A204.1 (cell line): ENCODE results near the gene EFHC2.

Experiments
- FAIRE-seq: peaks from 2 replicates; lab custom pipeline; 2012; peaks lifted over from hg19 to GRCh38; lab: Jason Lieb, UNC

Gene EFHC2

DNA sequence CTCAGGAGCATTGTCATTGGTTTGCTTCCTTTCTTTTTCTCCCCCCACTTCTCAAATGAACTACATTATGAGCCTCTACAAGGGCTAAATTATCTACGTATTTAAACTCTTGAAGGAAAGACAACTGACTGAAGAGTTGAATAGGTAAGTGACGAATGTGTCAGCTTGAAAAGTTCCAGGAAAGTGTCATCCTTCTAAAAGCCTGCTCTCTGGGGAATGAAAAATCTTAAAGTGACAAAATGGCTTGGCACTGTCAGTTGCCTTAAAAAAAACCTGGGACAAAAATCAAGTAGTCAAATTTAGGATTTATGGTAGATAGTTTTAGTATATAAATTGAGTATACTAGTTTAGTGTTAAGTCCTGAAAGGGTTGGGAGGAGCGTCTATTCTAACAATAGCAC, 196.3 kb downstream of the EFHC2 start:
- FAIRE-seq = no peak

GRCh38 chrX:44144177-44144945, 199.1 kb downstream of the EFHC2 start:
- no peak for FAIRE-seq

DNA sequence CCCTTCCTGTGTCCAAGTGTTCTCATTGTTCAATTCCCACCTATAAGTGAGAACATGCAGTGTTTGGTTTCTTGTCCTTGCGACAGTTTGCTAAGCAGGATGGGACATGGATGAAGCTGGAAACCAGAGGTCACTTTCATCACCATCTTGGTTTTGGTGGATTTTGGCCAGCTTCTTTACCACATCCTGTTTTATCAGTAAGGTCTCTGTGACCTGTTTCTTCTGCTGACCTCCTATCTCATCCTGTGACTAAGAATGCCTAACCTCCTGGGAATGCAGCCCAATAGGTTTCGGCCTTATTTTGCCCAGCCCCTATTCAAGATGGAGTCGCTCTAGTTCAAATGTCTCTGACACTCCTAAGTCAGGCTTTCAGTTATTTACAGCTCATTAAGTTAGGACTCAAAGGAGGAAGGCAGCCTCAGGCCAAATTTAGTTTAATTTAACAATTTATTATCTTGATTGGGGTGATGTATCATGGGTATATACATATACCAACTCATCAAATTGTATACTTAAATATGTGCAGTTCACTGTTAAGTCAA, 200.3 kb downstream of the EFHC2 start:
- FAIRE-seq = no peak

DNA sequence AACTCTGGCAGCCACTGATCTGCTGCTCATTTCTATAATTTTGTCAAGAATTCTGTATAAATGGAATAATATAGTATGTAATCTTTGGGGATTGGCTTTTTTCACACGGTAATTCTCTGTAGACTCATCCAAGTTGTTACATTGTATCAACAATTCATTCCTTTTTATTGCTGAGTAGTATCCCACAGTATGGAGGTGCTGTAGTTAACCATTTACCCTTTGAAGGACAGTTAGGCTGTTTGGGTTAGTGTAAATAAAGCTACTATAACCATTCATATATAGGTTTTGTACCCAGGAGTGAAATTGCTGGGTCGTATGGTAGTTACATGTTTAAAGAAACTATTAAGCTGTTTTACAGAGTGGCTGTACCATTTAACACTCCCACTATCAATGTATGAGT, 213.3 kb downstream of the EFHC2 start:
- no peak for FAIRE-seq

GRCh38 chrX:44113337-44113736, 230.1 kb downstream of the EFHC2 start:
- no peak for FAIRE-seq

GRCh38 chrX:44106864-44107263, 236.6 kb downstream of the EFHC2 start:
- FAIRE-seq = no peak

DNA sequence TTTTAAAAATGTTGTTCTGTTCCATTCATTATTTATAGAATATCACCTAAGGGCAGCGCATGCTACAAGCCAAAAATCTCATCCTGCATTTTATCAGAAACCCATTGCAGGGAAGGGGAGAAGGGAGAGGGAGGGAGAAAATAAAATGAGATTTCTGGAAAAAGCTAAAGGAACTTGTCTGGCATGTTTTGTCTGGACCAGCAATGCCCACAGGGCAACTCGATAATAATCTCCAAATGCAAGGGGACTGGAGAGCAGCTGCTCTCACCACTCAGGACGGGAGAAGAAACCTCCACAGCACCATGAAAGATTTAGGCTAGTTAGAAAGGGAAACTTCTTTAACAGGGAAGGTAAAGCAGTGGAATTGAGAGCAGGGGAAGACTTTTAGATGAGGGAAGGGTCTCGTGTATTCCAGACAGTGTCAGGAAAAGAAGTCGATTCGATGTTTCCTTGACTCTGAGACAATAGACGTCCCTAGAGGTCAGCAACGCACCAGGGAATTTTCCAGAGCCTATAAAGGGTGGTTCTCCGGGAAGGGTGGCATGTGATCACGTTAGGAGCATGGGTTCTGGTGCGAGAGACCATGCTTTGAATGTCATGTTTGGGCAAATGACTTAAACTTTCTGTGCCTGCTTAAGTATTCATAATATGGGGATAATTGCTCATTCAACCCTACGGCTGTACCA, 238.1 kb downstream of the EFHC2 start:
- FAIRE-seq = no peak

- no peak for FAIRE-seq
These were observed 238.8 kb downstream of the EFHC2 start for GRCh38 chrX:44104699-44105098.

GRCh38 chrX:44101281-44101680, 242.2 kb downstream of the EFHC2 start:
- FAIRE-seq = no peak

GRCh38 chrX:44099366-44099765, 244.1 kb downstream of the EFHC2 start:
- no peak for FAIRE-seq
